ENCODE results near the gene CAMTA1. TPM values are rescaled to one million over a fixed set of nuclear protein-coding genes. Genes with fewer than 3 reads are reported as not detected.

CAMTA1 gene
- total RNA-seq, 1 experiment from 2014 or later, result 103 TPM

DNA sequence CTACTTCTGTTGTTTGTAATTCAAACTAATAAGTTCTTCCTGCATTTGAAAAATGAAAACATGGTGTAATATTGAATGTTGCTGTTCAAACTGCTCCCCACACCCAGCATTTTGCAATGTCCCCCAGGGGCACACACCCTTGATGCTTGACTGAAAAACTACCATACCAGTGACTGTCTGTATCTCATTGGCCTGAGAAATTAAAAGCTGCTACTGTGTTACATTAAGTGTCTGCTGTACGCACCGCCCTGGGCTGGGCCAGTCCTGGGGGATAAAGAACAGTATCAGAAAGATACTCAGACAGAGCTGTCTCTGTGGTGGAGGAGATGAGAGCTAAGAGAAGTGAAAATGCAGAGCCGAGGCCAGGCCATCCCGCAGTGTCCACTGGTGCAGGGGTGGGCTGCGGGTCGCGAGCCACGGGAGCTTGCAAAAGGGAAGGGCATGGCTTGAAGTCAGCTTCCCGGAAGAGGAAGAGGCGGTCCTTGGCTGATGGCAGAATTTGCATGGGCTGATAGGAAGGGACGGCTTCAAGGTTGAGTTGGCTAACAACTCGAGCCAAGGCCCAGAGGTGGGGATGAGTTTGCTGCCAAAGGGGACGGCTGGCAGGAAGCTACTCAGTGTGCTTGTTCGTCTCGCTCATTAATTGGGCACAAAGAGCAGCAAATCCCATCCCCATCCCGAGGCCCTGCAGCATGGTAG is 656.0 kb downstream of the CAMTA1 start:
- Histone ChIP-seq H3K4me3 (no peak overlapping the region), H3K36me3 (no peaks in the 10 kb centered on the region)

DNA sequence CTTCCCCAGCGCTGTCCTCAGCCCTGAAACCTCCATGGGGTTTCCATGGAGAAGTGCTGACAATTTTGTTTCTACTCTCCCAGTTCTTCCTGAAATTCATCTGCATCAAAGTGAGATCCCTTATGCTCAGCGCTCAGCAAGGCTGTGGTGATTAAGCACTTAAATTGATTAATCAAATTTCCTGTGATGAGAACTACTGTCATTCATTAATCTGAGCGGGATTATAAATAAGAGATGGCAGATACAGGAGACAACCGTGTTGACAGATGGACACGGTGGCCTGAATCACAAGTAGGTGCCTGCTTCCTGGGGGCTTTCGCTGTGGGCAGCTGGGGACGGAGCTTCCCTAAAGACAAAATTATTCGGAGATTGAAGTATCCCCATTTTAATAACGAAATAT is 656.8 kb downstream of the CAMTA1 start:
- H3K4me3 ChIP-seq, result no peak overlapping the region
- H3K36me3 ChIP-seq, result no peaks in the 10 kb centered on the region
- DNase-seq, result no peak
- no peaks in the 10 kb centered on the region for H3K9me3 ChIP-seq
- H3K27me3 ChIP-seq, result no peaks in the 10 kb centered on the region

More for the DNA sequence above, 656.0 kb downstream of the CAMTA1 start:
- DNase-seq, result no peak
- no peaks in the 10 kb centered on the region for H3K27me3 ChIP-seq
- H3K9me3 ChIP-seq, result no peaks in the 10 kb centered on the region

DNA sequence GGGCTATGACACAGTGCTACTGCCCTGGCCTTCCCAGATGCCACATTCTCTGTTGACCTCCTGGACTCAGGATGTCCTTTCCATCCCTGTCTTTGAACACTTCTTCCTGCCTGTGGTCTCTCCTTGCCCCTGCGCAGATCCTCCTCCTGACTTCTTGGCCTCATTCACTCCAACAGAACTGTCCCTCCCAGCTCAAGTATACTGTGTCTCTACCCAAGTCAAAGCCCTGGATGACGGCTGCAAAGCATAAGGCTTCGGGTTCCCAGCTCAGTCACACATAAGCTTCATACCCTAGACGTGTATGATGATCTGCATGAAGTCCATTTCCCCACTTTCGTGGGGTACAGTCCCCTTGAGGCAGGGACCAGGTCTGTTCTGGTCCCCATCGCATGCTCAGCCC is 657.7 kb downstream of the CAMTA1 start:
- H3K4me3 ChIP-seq, result no peak overlapping the region
- no peak for DNase-seq

DNA sequence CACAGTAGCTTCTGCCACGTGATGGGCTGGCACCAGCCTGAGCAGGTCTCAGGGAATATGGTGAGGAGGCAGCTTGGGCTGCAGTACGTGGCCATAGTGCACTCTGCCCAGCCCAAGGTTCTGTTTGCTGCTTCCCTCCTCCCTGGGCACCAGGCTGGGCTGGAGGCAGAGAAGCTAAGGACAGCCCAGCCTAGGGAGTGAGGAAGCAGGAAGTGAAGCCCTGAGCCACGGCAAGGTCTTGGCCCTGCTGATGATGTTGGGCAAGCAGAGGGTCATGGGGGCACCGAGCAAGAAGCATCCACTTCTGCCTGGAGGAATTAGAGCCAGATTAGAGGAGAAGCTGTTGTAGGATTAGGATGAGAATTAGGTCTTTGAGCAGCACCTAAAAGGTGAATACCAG is 659.1 kb downstream of the CAMTA1 start:
- Histone ChIP-seq H3K4me3 (no peak overlapping the region), H3K27me3 (no peaks in the 10 kb centered on the region), H3K36me3 (no peaks in the 10 kb centered on the region), H3K9me3 (no peaks in the 10 kb centered on the region)
- DNase-seq, result no peak

More for the DNA sequence above, 657.7 kb downstream of the CAMTA1 start:
- no peaks in the 10 kb centered on the region for H3K9me3 ChIP-seq
- no peaks in the 10 kb centered on the region for H3K36me3 ChIP-seq
- H3K27me3 ChIP-seq, result no peaks in the 10 kb centered on the region

DNA sequence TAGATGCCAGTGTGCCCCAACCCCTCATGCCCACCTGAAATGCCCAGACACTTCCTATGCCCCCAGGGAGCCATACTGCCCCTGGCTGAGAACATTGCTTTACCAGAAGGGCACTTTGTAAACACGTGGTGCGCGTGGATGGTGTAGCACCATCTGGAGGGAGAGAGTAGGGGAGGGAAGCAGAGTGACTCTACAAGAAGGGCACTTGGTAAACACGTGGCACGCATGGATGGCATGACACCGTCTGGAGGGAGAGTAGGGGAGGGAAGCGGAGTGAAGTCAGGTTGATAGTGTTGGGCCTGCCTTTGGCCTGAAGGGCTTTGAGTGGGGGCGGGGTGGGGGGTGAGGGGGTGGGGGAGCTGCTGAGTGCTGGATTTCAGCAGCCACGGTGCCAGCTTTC is 661.8 kb downstream of the CAMTA1 start:
- H3K36me3 ChIP-seq, result no peaks in the 10 kb centered on the region
- DNase-seq, result no peak
- H3K27me3 ChIP-seq, result no peaks in the 10 kb centered on the region
- no peaks in the 10 kb centered on the region for H3K9me3 ChIP-seq
- no peak overlapping the region for H3K4me3 ChIP-seq

DNA sequence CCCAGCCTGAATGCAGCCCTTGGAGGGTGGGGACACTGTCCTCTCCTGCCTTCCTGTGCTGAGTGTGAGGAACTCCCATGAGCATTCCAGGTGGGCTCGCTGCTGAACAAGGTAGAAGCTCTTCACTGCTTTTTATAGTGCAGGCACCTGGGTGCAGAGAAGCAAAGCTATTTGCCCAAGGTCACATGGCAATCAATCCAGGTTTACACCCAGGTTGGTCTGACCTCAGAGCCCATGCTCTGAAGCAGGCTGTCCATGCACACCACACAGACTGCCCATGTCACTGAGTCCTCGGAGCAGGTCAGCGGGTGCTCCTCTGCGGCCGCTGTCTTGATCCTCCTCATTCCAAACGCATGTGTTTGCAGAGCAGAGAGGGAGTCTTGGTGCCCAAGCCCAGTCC is 662.5 kb downstream of the CAMTA1 start:
- DNase-seq, result no peak
- Histone ChIP-seq H3K27me3 (no peaks in the 10 kb centered on the region), H3K36me3 (no peaks in the 10 kb centered on the region), H3K4me3 (no peak overlapping the region), H3K9me3 (no peaks in the 10 kb centered on the region)

DNA sequence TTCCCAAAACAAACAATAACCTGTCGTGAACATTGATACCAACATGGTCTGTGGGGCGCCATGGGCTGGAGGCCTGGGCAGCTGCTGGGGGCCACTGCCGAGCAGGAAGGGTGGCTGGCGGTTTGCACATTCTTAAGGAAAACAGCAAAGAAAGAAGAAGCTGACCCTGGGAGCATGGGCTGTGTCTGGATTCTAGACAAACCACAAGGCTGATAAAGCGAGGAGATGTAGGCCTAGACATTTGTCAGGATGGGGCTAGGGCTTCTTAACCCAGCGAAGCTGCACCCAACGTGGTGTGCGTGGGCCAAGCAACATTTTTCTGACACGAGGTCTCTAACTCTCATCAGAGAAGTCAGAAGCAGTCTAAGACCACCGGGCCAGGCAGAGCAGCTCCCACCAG is 663.7 kb downstream of the CAMTA1 start:
- no peaks in the 10 kb centered on the region for H3K9me3 ChIP-seq
- no peaks in the 10 kb centered on the region for H3K36me3 ChIP-seq
- H3K4me3 ChIP-seq, result no peak overlapping the region
- DNase-seq, result no peak
- H3K27me3 ChIP-seq, result no peaks in the 10 kb centered on the region

DNA sequence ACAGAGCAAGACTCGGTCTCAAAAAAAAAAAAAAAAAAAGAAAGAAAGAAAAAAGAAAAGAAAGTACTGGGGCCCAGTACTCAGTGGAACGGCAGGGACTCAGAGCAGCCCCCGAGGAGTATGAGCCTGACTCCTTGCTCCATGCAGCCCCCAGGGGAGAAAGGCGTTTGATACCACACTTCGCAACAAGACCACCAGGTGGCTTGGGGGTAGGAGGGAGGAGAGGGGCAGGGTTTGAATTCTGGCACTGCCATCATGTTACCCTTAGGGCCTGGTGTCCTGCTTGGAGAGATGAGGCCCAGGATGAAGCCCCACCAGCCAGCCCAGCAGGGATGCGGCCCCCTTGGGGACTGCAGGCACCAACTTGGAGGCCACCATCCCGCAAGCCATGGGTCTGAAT is 664.5 kb downstream of the CAMTA1 start:
- H3K27me3 ChIP-seq, result no peaks in the 10 kb centered on the region
- no peak overlapping the region for H3K4me3 ChIP-seq
- H3K9me3 ChIP-seq, result no peaks in the 10 kb centered on the region
- no peaks in the 10 kb centered on the region for H3K36me3 ChIP-seq
- DNase-seq, result no peak

DNA sequence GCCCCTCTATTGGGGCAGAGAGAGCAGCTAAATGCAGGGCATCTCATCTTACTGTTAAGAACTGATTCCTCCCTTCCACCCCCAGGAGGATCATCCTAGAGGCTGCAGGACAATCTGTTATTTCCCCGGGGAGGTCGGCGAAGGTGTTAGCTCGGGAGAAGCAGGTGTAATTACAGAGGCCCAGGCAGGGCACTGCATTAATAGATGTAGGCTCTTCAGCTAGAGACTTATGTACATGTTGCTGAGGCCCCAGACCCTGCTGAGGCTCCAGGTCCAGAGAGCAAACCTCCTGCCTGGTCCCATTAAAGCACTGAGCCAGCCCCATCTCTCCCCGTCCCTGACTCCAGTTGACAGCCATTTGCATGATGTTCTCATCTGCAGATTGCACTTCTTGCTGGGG is 665.6 kb downstream of the CAMTA1 start:
- Histone ChIP-seq H3K4me3 (no peak overlapping the region), H3K27me3 (no peaks in the 10 kb centered on the region), H3K36me3 (no peaks in the 10 kb centered on the region), H3K9me3 (no peaks in the 10 kb centered on the region)
- no peak for DNase-seq

DNA sequence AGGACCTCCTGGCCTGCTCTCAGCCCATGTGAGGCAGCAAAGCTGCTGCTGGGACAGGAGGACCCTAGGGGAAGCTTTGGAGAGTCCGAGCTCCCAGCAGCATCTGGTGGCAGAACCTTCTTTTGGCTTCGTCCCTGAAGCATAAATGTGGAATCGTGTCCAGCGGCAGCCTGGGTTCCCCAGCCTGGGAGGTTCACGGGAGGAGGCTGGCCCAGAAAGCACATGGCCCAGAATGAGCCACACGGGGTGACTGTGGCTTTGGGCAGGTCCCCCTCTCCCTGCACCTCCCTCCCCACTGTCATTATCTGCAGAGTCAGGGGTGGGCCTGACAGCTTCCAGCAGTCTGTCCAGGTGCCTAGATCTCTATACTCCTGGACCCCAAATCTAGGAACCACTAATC is 667.8 kb downstream of the CAMTA1 start:
- H3K9me3 ChIP-seq, result no peaks in the 10 kb centered on the region
- H3K4me3 ChIP-seq, result no peak overlapping the region
- H3K36me3 ChIP-seq, result no peaks in the 10 kb centered on the region
- no peak for DNase-seq
- H3K27me3 ChIP-seq, result no peaks in the 10 kb centered on the region

DNA sequence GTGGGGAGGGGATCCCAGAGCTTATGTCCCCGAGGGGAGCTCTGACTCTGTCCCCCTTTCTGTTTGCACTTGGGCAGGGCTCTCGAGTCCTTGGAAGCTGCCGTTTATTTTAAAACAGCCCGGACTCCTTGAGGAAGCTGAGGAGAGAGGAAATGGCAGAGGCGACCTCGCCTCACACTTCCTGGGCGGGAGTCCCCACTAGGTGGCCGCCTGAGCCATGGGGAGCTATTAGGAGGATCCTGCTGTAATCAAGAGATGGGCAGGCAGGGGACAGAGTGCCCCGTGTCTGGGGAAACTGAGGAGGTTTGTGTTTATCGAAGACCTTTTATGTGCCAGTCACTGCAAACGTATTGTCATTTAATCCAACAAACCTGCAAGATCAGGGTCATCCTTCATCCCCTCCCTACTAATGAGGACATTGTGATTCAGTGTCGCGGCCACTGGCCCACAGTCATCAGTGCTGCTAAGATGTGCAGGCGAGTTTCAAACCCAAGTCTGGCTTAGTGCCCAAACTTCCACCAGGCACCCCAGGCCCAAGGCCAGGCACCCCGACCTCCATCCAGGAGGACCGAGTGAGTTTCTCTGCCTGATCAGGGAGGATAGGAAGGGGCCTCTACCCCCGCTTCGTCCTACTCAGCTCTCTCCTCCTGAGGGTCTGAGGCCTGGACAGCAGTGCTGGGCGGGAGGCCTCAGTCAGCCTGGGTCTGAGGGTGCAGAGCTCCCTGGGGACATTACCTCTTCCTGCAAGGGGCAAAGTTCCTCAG is 669.0 kb downstream of the CAMTA1 start:
- Histone ChIP-seq H3K9me3 (no peaks in the 10 kb centered on the region), H3K4me3 (no peak overlapping the region), H3K36me3 (no peaks in the 10 kb centered on the region), H3K27me3 (no peaks in the 10 kb centered on the region)
- peak; percentile 30 for DNase-seq

DNA sequence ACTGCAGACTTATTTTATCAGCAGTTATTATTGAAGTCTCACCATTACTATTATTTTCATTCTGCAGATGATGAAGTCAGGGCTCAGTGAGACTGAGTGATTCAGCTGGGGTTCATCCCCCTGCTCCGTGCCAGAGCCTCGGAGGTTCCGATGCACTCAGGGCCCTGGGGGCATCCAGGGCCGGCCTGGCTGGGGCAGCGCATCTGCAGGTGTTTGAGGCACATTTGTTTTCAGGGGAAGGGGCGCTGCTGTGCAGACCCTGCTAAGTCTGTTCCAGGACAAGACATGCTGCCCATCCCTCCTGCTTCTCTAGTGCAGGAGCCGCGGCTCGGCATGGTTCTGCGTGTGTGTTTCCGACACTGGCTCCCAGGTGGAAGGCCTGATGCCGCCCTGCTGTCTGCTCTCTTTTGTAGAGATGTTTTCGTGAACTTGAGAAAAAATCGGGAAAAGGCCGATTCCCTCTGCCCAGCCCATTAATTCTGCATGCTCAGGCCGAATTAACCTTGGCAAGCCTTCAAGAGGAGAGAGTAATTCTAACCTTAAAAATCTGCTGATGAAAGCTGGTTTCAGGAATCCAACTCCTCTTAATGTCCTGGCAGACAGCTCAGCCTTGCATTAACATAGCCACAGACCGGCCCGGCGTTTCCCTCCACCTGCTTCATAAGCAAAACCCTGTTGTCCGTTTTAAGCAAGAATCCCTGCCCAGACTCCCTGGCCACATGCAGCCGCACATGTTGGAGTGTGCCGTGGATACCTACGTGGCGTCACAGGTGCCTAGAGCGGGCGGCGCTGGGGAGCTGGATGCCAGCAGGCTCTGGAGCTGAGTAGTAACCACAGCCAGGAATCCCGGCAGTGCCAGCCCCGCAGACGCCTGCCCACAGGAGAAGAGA is 669.9 kb downstream of the CAMTA1 start:
- no peaks in the 10 kb centered on the region for H3K36me3 ChIP-seq
- H3K4me3 ChIP-seq, result no peak overlapping the region
- no peaks in the 10 kb centered on the region for H3K9me3 ChIP-seq
- H3K27me3 ChIP-seq, result no peaks in the 10 kb centered on the region
- peak; percentile 51 for DNase-seq

DNA sequence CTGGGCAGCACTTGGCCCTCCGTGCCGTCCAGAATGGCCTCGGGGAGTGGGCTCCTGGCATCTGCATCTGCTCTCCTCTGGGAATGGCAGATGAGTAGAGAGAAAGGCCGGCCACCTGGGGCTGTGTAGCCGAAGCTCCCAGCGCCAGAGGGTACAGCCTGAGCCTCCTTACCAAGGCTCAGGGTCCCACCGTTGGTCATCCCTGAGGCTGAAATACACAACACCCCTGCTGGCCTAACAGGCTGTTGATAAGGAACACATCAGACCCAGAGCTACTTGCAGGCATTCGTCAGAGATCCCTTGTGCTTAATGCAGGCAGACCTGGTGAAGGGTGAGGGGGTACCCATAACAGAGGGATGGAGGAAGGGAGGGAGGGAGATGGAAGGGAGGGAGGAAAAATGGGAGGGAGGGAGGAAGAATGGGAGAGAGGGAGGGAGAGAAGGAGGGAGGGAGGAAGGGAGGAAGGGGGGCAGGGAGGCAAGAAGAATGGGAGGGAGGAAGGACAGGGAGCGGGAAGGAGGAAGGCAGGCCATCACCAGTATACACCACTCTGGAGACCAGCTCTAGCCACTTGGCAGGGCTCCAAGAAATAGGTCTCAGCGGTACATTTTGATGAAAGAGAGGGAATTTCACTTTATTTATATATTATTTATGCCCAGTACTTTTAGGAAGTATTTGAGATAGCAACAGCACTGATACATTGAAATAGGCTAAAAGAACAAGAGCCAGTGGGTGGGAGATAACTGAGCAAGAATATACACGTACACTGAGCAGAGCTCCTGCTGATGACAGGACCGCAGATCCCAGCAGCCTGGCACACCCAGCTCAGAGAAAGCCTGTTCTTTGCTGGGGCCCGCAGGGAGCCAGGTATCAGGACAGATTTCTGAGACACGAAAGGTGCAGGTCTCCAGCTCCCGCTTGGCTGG is 670.8 kb downstream of the CAMTA1 start:
- H3K36me3 ChIP-seq, result no peaks in the 10 kb centered on the region
- H3K4me3 ChIP-seq, result no peak overlapping the region
- no peaks in the 10 kb centered on the region for H3K27me3 ChIP-seq
- DNase-seq, result no peak
- H3K9me3 ChIP-seq, result no peaks in the 10 kb centered on the region

DNA sequence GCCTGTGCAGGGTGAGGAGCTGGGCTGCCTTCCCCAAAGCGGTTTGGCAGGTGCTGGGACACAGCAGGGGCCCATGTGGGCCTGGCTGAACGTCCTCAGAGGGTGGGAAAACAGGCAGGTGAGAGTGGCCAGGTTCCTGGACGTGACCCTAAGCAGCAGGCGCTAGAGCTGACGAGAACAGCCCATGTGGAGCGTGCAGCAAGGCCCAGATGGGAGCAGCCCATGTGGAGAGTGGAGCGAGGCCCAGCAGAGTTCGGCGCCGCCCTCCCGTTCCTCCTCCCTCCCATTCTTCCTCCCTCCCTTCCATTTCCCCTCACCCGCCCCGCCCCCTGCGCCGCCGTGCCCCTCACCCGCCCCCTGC is 671.4 kb downstream of the CAMTA1 start:
- DNase-seq, result no peak
- H3K9me3 ChIP-seq, result no peaks in the 10 kb centered on the region
- H3K4me3 ChIP-seq, result no peak overlapping the region
- H3K27me3 ChIP-seq, result no peaks in the 10 kb centered on the region
- no peaks in the 10 kb centered on the region for H3K36me3 ChIP-seq

DNA sequence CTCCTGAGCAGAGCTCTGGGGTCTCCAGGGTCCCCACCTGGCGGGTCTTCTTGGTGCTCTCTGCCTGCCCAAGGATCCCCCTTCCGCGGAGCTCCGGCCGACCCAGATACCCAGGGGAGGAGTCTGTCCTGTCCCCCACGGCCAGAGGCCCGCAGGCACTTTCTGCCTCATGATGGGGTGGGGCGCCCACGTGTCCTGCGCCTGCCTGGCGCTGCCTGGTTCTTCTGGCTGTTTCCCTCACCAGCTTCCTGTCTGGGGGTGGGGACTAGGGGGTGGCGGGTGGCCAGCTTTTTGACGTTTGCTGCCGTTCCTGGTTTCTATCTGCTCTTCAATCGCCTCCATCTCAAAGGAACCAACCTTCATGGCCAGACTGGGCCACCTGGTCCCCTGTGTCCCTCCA is 672.6 kb downstream of the CAMTA1 start:
- H3K9me3 ChIP-seq, result no peaks in the 10 kb centered on the region
- no peaks in the 10 kb centered on the region for H3K36me3 ChIP-seq
- DNase-seq, result no peak
- H3K4me3 ChIP-seq, result no peak overlapping the region
- H3K27me3 ChIP-seq, result no peaks in the 10 kb centered on the region

DNA sequence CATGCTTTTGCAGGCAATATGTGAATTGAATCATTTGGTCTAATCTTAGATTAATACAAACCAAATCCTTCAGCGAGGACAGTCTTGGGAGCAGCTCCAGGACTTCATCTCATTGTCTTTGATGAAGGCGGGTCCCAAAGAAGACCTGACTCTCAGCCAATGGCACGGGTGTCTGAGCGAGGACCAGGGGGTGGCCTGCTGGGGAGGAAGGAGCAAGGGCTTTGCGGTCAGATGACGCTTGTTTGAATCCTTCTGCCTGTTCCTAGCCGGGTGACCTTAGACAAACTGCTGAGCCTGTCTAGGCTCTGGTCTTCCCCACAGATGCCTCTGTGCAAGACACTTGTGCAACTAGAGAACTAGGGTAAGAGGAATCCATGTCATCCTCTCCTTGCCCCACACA is 673.7 kb downstream of the CAMTA1 start:
- Histone ChIP-seq H3K9me3 (no peaks in the 10 kb centered on the region), H3K36me3 (no peaks in the 10 kb centered on the region), H3K27me3 (no peaks in the 10 kb centered on the region), H3K4me3 (no peak overlapping the region)
- no peak for DNase-seq
